Measurements from ENCODE around the gene TRIM32. TPM values are rescaled to one million over a fixed set of nuclear protein-coding genes. Genes with fewer than 3 reads are reported as not detected.

Gene TRIM32
- total RNA-seq, 2 experiments from 2014 or later: 11.8 to 12.2 TPM

- CTCF ChIA-PET: no interaction called here
Measured at GRCh38 chr9:116701940-116702642, 15.0 kb downstream of the TRIM32 start.

GRCh38 chr9:116703634-116704033 lies 16.5 kb downstream of the TRIM32 start:
- ChIA-PET CTCF (no interaction called here), POLR2A (interaction anchor here (0.6 kb wide), 1 partner anchor 1773 kb away, joined by 3 read pairs; the partner anchor contains the start of gene TNFSF8)

More at GRCh38 chr9:116701940-116702642, 15.0 kb downstream of the TRIM32 start:
- POLR2A ChIA-PET: no interaction called here

- CTCF ChIA-PET: no interaction called here
- POLR2A ChIA-PET: no interaction called here
Measured at GRCh38 chr9:116704470-116704869, 17.4 kb downstream of the TRIM32 start.

GRCh38 chr9:116705531-116705930 lies 18.4 kb downstream of the TRIM32 start:
- POLR2A ChIA-PET: no interaction called here
- CTCF ChIA-PET: no interaction called here

GRCh38 chr9:116706310-116707290 lies 19.5 kb downstream of the TRIM32 start:
- POLR2A ChIA-PET: no interaction called here
- CTCF ChIA-PET: no interaction called here

- ChIA-PET CTCF (no interaction called here), POLR2A (no interaction called here)
Measured at GRCh38 chr9:116712781-116713180, 25.7 kb downstream of the TRIM32 start.

DNA sequence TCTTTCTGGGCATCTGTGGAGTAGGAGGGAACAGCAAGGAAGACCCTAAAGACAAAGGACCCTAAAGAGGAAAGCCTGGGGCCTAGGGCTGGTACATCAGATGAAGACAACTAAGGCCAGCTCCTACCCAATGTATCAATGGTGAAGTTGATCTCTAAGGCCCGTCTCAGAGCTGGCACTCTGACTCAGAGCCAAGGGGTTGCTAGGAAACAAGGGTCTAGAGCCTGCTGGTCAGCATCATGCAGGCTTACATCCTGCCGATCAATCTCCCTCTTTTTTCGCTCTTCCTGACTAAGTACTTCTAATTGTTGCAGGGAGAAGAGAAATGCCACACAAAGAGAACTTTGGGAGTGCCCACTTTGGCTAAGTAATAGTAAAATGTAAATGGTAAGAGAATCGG lies 26.2 kb downstream of the TRIM32 start:
- ChIA-PET CTCF (no interaction called here), POLR2A (no interaction called here)

DNA sequence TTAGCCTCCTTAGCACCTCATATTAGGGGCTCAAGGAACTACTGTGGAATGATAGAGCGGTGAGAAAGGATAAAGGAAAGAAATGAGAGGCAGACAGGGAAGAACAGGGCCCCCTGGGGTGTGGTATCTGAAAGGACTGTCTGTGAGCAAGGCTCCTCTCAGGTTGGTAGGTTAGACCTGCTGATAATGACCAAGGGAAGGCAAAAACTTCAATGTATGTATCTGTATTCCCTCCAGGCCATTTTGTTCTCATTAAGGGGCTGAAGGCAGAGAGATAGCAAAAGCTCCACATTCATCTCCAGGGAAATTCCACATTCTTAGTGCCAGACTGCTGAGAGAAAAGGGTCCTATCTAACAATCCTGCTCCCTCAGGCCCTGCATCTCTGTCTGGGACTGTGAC lies 28.6 kb downstream of the TRIM32 start:
- ChIA-PET CTCF (no interaction called here), POLR2A (no interaction called here)

DNA sequence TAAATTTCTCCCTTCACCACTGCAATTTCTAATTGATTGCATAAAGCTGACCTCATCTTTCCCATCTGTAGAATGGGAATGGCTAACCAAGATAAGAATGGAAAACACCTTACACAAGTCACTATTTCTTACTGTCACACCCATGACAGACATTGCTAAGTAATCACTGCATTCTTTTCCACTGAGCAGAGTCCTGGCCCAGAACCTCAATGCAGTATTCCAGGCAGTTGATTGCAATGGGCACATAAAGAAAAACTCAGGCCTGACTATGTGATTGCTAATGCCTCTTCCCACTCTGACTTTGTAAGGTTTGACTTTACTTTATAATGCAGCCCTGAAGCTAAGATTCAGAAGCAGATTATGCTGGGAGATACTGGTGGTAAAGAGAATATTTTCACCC lies 29.3 kb downstream of the TRIM32 start:
- CTCF ChIA-PET: no interaction called here
- POLR2A ChIA-PET: no interaction called here

- CTCF ChIA-PET: no interaction called here
- POLR2A ChIA-PET: no interaction called here
Measured at GRCh38 chr9:116717150-116717549, 30.0 kb downstream of the TRIM32 start.

- CTCF ChIA-PET: no interaction called here
- POLR2A ChIA-PET: no interaction called here
Measured at GRCh38 chr9:116718111-116718510, 31.0 kb downstream of the TRIM32 start.

DNA sequence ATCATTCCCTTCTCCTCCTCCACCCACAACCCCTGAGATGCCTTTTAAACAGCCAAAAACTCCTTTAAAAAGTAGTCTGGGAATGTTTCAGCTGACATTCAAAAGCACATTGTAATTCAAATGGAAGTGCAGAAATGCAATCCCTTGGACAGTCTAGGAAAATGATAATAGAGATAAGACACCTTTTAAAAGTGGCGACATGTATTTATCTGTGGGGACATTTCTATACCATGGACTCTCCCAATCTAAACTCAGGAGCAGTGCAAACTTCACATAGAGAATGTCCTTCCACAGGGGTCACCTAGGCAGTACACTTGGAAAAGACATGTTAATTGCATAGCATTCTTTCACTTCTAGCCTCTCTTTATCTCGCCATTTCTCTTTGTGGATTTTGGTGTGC lies 33.0 kb downstream of the TRIM32 start:
- POLR2A ChIA-PET: no interaction called here
- CTCF ChIA-PET: no interaction called here

DNA sequence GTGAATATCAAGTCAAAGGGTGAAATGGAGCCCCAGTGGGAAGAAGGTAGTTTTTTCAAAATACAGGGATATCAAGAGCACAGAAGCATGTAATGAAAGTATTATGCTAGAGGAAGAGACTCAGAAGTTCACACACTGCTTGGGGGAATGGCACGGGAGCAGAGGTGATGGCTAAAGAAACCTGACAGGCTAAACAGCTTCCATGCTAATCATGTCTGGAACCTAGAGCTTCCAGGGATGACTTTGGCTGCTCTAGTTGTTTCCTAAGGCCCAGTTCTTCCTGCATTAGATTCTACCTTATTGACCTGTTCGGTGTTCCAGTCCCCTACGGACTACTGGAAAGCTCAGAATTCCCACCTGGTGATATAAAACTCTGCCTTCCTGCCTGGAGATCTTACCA lies 34.3 kb downstream of the TRIM32 start:
- CTCF ChIA-PET: no interaction called here

DNA sequence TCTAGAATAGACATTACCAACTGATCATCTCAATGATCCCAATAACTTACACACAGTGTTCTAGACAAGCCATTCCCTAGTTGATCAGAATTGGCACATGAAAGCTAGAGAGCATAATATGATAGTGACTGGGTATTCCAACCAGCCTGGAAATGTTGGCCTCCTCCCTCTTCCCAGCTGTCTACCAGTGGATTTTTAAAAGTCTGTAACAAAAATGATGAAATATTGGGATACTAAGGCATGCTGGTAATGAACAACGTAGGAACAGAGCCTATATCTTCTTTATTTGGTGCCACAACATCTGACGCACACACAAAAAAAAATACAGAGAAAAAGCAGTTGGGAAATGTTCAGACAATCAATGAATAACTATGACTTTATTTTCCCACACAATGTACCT lies 34.8 kb downstream of the TRIM32 start:
- ChIA-PET POLR2A (no interaction called here), CTCF (no interaction called here)

More for the DNA sequence above, 34.3 kb downstream of the TRIM32 start:
- POLR2A ChIA-PET: no interaction called here

- ChIA-PET POLR2A (no interaction called here), CTCF (interaction anchor here (1.9 kb wide), 1 partner anchor 13 kb away, joined by 6 read pairs; no protein-coding TSS in a partner anchor)
Measured at GRCh38 chr9:116724123-116724522, 37.0 kb downstream of the TRIM32 start.

- POLR2A ChIA-PET: no interaction called here
- CTCF ChIA-PET: interaction anchor here (1.2 kb wide), 1 partner anchor 10 kb away, joined by 3 read pairs; no protein-coding TSS in a partner anchor
Measured at GRCh38 chr9:116726602-116727001, 39.5 kb downstream of the TRIM32 start.

GRCh38 chr9:116733010-116733641 lies 46.0 kb downstream of the TRIM32 start:
- ChIA-PET CTCF (no interaction called here), POLR2A (no interaction called here)

- POLR2A ChIA-PET: no interaction called here
- CTCF ChIA-PET: interaction anchor here (1.1 to 1.7 kb wide), 5 partner anchors 10 to 128 kb away, joined by 3 to 6 read pairs (median 4); no protein-coding TSS in a partner anchor
Measured at GRCh38 chr9:116736399-116737151, 49.5 kb downstream of the TRIM32 start.

DNA sequence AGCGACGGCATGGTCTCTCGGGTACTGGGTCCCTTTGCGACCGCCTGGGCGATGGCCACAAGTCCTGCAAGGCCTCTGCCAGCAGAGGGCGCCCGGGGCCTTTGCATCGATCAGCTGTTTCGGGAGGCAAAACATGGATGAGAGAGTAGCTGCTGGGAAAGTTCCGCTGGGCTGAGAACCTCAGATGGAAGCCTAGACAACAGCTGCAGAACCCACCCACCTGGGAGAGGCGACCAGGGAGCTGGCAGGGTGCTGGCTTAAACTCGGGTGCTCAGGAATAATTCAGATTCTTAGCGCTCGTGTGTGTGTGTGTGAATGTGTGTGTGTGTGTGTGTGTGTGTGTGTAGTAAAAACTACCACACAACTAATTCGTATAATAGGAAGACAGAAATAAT lies 50.0 kb downstream of the TRIM32 start:
- POLR2A ChIA-PET: no interaction called here
- CTCF ChIA-PET: interaction anchor here (0.6 to 1.7 kb wide), 6 partner anchors 10 to 127 kb away, joined by 3 to 6 read pairs (median 4); no protein-coding TSS in a partner anchor
